HepG2 (cell line): ENCODE results near the gene GHSR. TPM values are rescaled to one million over a fixed set of nuclear protein-coding genes. Genes with fewer than 3 reads are reported as not detected.

ENCODE experiments used
- ATAC-seq: fragments of 200-7000 bp; cut with Tn5 transposase; 3 replicates; pipeline ENCODE4 v1.9.1; 2020; ENCODE audit warnings: mild to moderate bottlenecking, moderate library complexity
- BruUV-seq: library from RNA; stranded (reverse); fragments of 400-500 nt; replicated peaks from 2 replicates; lab custom pipeline; 2021; lab: Mats Ljungman, UMichigan
- CTCF ChIA-PET: fragments of 300-600 bp; formaldehyde crosslinking; extraction: SDS; loops from one replicate; lab custom pipeline; 2021; ENCODE audit warnings: low total read pairs, inconsistent platforms, low intra/inter-chr PET ratio; lab: Yijun Ruan, JAX
- POLR2A ChIA-PET: fragments of 350-600 bp; sonication (Branson Sonifier 250); formaldehyde crosslinking; loops from one replicate; lab custom pipeline; 2020; ENCODE audit warnings: antibody characterized with exemption, inconsistent platforms; lab: Yijun Ruan, JAX
- DNase-seq: peaks from one replicate; pipeline ENCODE4 v3.0.0-alpha.2; 2015; ENCODE audit warnings: low spot score
- FAIRE-seq: peaks from 3 replicates; lab custom pipeline; 2011; peaks lifted over from hg19 to GRCh38; lab: Jason Lieb, UNC
- H2AFZ ChIP-seq: one replicate; pipeline ENCODE4 v1.6.1; 2011; ENCODE audit warnings: low read length, inconsistent platforms
- H3K27ac ChIP-seq: fragments of 300-600 bp; 3 replicates; pipeline ENCODE4 v1.8.0; 2011; ENCODE audit warnings: mixed run types, mild to moderate bottlenecking, mixed read lengths, low read length, inconsistent platforms; ENCODE audit not compliant: insufficient read depth; ENCODE audit errors: extremely low read length
- H3K27me3 ChIP-seq, 2 experiments: fragments of 200-600 bp in 1 of 2; 2 replicates in 1 of 2; 3 replicates in 1 of 2; pipeline versions ENCODE4 v1.6.0 to v1.8.0; 2011; ENCODE audit warnings: low read length in 2 of 2, mild to moderate bottlenecking in 2 of 2, moderate library complexity in 2 of 2, inconsistent platforms in 1 of 2; ENCODE audit not compliant: insufficient read depth in 2 of 2, control insufficient read depth in 1 of 2
- H3K36me3 ChIP-seq, 2 experiments: fragments of 200-600 bp in 1 of 2; replicated peaks in 1 of 2; 2 replicates in 1 of 2; 3 replicates in 1 of 2; pipeline versions ENCODE4 v1.5.1 to v1.8.0; 2011; ENCODE audit warnings: low read length in 2 of 2, inconsistent platforms in 1 of 2; ENCODE audit not compliant: insufficient read depth in 2 of 2, control insufficient read depth in 1 of 2
- H3K4me1 ChIP-seq: 2 replicates; pipeline ENCODE4 v1.5.1; 2012; ENCODE audit warnings: low read length, inconsistent platforms; ENCODE audit not compliant: insufficient read depth
- H3K4me2 ChIP-seq: 2 replicates; pipeline ENCODE4 v1.6.0; 2011; ENCODE audit warnings: low read depth, low read length, inconsistent platforms
- H3K4me3 ChIP-seq, 3 experiments: fragments of 200-600 bp in 1 of 3; sonication (generic), shearing (Covaris generic) in 1 of 3; replicated peaks in 1 of 3; 2 replicates each; pipeline ENCODE4 v1.5.1; 2011 to 2016; ENCODE audit warnings: low read length in 3 of 3, inconsistent platforms in 2 of 3, low read depth in 2 of 3, mild to moderate bottlenecking in 2 of 3, control low read depth in 1 of 3, mixed read lengths in 1 of 3; ENCODE audit not compliant: insufficient read depth in 1 of 3
- H3K79me2 ChIP-seq: one replicate; pipeline ENCODE4 v1.6.1; 2011; ENCODE audit warnings: low read length, inconsistent platforms; ENCODE audit not compliant: insufficient read depth
- H3K9ac ChIP-seq: 2 replicates; pipeline ENCODE4 v1.6.0; 2011; ENCODE audit warnings: mild to moderate bottlenecking, low read depth, low read length, inconsistent platforms; ENCODE audit not compliant: insufficient read depth
- H3K9me3 ChIP-seq: 2 replicates; pipeline ENCODE4 v1.5.1; 2012; ENCODE audit warnings: mild to moderate bottlenecking, low read length
- H4K20me1 ChIP-seq: 2 replicates; pipeline ENCODE4 v1.6.0; 2011; ENCODE audit warnings: inconsistent platforms, mild to moderate bottlenecking, low read length, moderate library complexity; ENCODE audit not compliant: insufficient read depth
- BATF2 ChIP-seq: sonication (generic); formaldehyde crosslinking; IDR thresholded peaks from 2 replicates; pipeline ENCODE4 v1.8.0; 2022; ENCODE audit warnings: mild to moderate bottlenecking, missing genetic modification reagents, moderate library complexity
- SOX13 ChIP-seq, 3 experiments: fragments of 450-650 bp in 1 of 3; sonication (generic) in 1 of 3; formaldehyde crosslinking in 1 of 3; IDR thresholded peaks in 2 of 3; conservative IDR thresholded peaks in 1 of 3; 2 replicates each; pipeline versions ENCODE4 v1.5.0 to v1.6.1; 2016 to 2020; ENCODE audit warnings: antibody characterized with exemption in 1 of 3, mild to moderate bottlenecking in 1 of 3, missing compliant biosample characterization in 1 of 3, missing genetic modification reagents in 1 of 3, moderate library complexity in 1 of 3
- SYNCRIP ChIP-seq: fragments of 200-400 bp; formaldehyde crosslinking; IDR thresholded peaks from 2 replicates; pipeline ENCODE4 v1.6.1; 2018; ENCODE audit warnings: mild to moderate bottlenecking, low read depth, low read length; ENCODE audit not compliant: insufficient read depth
- ZHX1 ChIP-seq: sonication (generic); formaldehyde crosslinking; IDR thresholded peaks from 2 replicates; pipeline ENCODE4 v1.8.1; 2022; ENCODE audit warnings: low read depth, mild to moderate bottlenecking, missing genetic modification reagents
- ZNF441 ChIP-seq: sonication (generic); formaldehyde crosslinking; IDR thresholded peaks from 2 replicates; pipeline ENCODE4 v1.7.0; 2021; ENCODE audit warnings: missing genetic modification reagents, borderline replicate concordance
- ZNF878 ChIP-seq: sonication (generic); formaldehyde crosslinking; IDR thresholded peaks from 2 replicates; pipeline ENCODE4 v1.8.1; 2023; ENCODE audit warnings: mild to moderate bottlenecking, missing genetic modification reagents, moderate library complexity
- WGBS: methylation state at CpG from one replicate; pipeline ENCODE4 v1.1.6; 2017; ENCODE audit warnings: low lambda C conversion rate; 5-methylcytosine and 5-hydroxymethylcytosine counted together
- in situ Hi-C: cut with HindIII; loops from 2 replicates; pipeline ENCODE4 v1.10.0; 2017; ENCODE audit warnings: low pct_unique_long_range_greater_than_20kb; ENCODE audit not compliant: extremely low pct_ligation_motif_present
- intact Hi-C: fragments of 100-400 bp; cut with micrococcal nuclease; formaldehyde crosslinking; loops from one replicate; pipeline ENCODE4 v1.10.0; 2022; ENCODE audit not compliant: unreplicated experiment
- polyA plus RNA-seq, 8 experiments: library from polyadenylated mRNA; depleted of rRNA in 3 of 8; stranded (reverse) in 7 of 8; unstranded in 1 of 8; fragments of >200 nt; fragmentation: Illumina TruSeq in 4 of 8; extraction: Trizol in 4 of 8; gene quantifications; 2 replicates each; pipeline versions ENCODE4 v1.2.1 to v1.2.3, GENCODE V29; 2011 to 2016; ENCODE audit warnings: low read depth in 4 of 8, missing spikeins in 1 of 8, mixed read lengths in 1 of 8; ENCODE audit not compliant: insufficient read depth in 1 of 8
- total RNA-seq, 5 experiments: library from RNA; depleted of rRNA; stranded (reverse); fragments of >200 nt; fragmentation: Illumina TruSeq; extraction: Trizol; gene quantifications; 2 replicates each; pipeline ENCODE4 v1.2.3, GENCODE V29; 2016; ENCODE audit warnings: low read depth in 1 of 5

GHSR gene
- total and polyA plus RNA-seq, 2 of the 13 experiments (the other 11 are each of a cell fraction or from before 2014, with no cell fraction given), result not detected

GRCh38 chr3:172446198-172446597 is 2.1 kb downstream of the GHSR start:
- in situ Hi-C loops, result no loop called here
- H3K4me2 ChIP-seq, result no peak overlapping the region
- no peak overlapping the region for H3K9ac ChIP-seq
- TF ChIP-seq ZHX1 (CRISPR knock-in tag) (no peak), ZNF878 (no peak), ZNF441 (CRISPR knock-in tag) (no peak), BATF2 (CRISPR knock-in tag) (no peak), SYNCRIP (no peak), SOX13 (IDR thresholded peaks at IDR 0.05) (no peak), SOX13 (CRISPR knock-in tag; conservative IDR thresholded peaks at IDR 0.05 in 1 of 2, IDR thresholded peaks at IDR 0.05 in 1 of 2) (no peak)
- DNase-seq (no peak), FAIRE-seq (no peak), ATAC-seq (no peak)
- intact Hi-C loops, result no loop called here
- no peaks in the 10 kb centered on the region for H3K36me3 ChIP-seq
- ChIA-PET POLR2A (no interaction called here), CTCF (no interaction called here)
- no peaks in the 10 kb centered on the region for H3K79me2 ChIP-seq
- 1% methylated on average over 3 of the region's 3 CpGs for WGBS
- no peak overlapping the region for H3K27ac ChIP-seq
- no TSS peak for BruUV-seq
- H3K27me3 ChIP-seq, result peaks cover 3 to 16% of the 10 kb centered on the region in 2 experiments; a peak in 4 of 5 replicates
- H3K9me3 ChIP-seq, result no peaks in the 10 kb centered on the region
- H2AFZ ChIP-seq, result no peak overlapping the region
- peaks cover 6% of the 10 kb centered on the region for H3K4me1 ChIP-seq
- no peaks in the 10 kb centered on the region; the same call in 1 of the 2 replicates for H4K20me1 ChIP-seq
- no peak overlapping the region for H3K4me3 ChIP-seq
